ENCODE data around the gene DSE.
A peak's percentile ranks its signal among the peaks of the same experiment; 100 is the strongest.

DSE gene

GRCh38 chr6:116369964-116370759 is 585 bp upstream of the DSE start:
- POLR2A ChIA-PET: interaction anchor here (1.4 to 2.1 kb wide), 4 partner anchors 17 to 90 kb away, joined by 3 to 7 read pairs (median 4); partner anchors contain the start of gene TSPYL1

GRCh38 chr6:116371120-116371917 is 572 bp downstream of the DSE start:
- WGBS (ENCODE audit: insufficient coverage): 0% methylated on average over 50 of the region's 75 CpGs
- DNase-seq: peak; percentile 48 to 69 (median 63)
- Histone ChIP-seq H3K4me3 (ENCODE audit: control insufficient read depth in 1 of 7, extremely low read depth in 1 of 7, insufficient read depth in 4 of 7, low read depth in 2 of 7, low read length in 6 of 7) (peak overlapping the region; percentile 74 to 88 (median 84)), H3K36me3 (ENCODE audit: control insufficient read depth in 4 of 4, insufficient read depth in 4 of 4, low read length in 3 of 4) (no peaks in the 10 kb centered on the region), H3K27ac (ENCODE audit: insufficient read depth in 1 of 2, low read depth in 1 of 2, low read length in 2 of 2, poor library complexity in 1 of 2, severe bottlenecking in 2 of 2) (peak overlapping the region in 1 of 2 experiments; percentile 49), H3K27me3 (replicated peaks in 2 of 5; ENCODE audit: control insufficient read depth in 4 of 5, insufficient read depth in 5 of 5, low read length in 4 of 5) (no peaks in the 10 kb centered on the region), H3K9me3 (ENCODE audit: control extremely low read depth in 1 of 5, control insufficient read depth in 4 of 5, insufficient read depth in 2 of 5, low read depth in 1 of 5, low read length in 4 of 5) (no peaks in the 10 kb centered on the region), H3K4me1 (ENCODE audit: control extremely low read depth in 1 of 4, control insufficient read depth in 4 of 4, insufficient read depth in 4 of 4, low read length in 3 of 4) (peaks cover 7 to 37% (median 14%) of the 10 kb centered on the region in 4 experiments)
- ChIA-PET CTCF (interaction anchor here (0.9 to 2.1 kb wide), 7 partner anchors 10 to 84 kb away, joined by 3 to 9 read pairs (median 4); no protein-coding TSS in a partner anchor), POLR2A (interaction anchor here (0.6 to 2.1 kb wide), 4 partner anchors 15 to 92 kb away, joined by 3 to 7 read pairs (median 4); partner anchors contain the start of gene TSPYL1)

More at GRCh38 chr6:116369964-116370759, 585 bp upstream of the DSE start:
- Histone ChIP-seq H3K4me3 (ENCODE audit: control insufficient read depth in 1 of 7, extremely low read depth in 1 of 7, insufficient read depth in 4 of 7, low read depth in 2 of 7, low read length in 6 of 7) (peak overlapping the region; percentile 74 to 88 (median 84)), H3K27ac (ENCODE audit: insufficient read depth in 1 of 2, low read depth in 1 of 2, low read length in 2 of 2, poor library complexity in 1 of 2, severe bottlenecking in 2 of 2) (peak overlapping the region in 1 of 2 experiments; percentile 54), H3K27me3 (replicated peaks in 2 of 5; ENCODE audit: control insufficient read depth in 4 of 5, insufficient read depth in 5 of 5, low read length in 4 of 5) (no peaks in the 10 kb centered on the region), H3K4me1 (ENCODE audit: control extremely low read depth in 1 of 4, control insufficient read depth in 4 of 4, insufficient read depth in 4 of 4, low read length in 3 of 4) (peaks cover 7 to 37% (median 14%) of the 10 kb centered on the region in 4 experiments), H3K36me3 (ENCODE audit: control insufficient read depth in 4 of 4, insufficient read depth in 4 of 4, low read length in 3 of 4) (no peaks in the 10 kb centered on the region), H3K9me3 (ENCODE audit: control extremely low read depth in 1 of 5, control insufficient read depth in 4 of 5, insufficient read depth in 2 of 5, low read depth in 1 of 5, low read length in 4 of 5) (no peaks in the 10 kb centered on the region)
- 0% methylated on average over 20 of the region's 29 CpGs for WGBS (ENCODE audit: insufficient coverage)
- CTCF ChIA-PET: interaction anchor here (1.6 to 2.1 kb wide), 3 partner anchors 19 to 57 kb away, joined by 4 to 9 read pairs (median 8); no protein-coding TSS in a partner anchor
- DNase-seq: no peak

GRCh38 chr6:116371918-116372209 is 1.1 kb downstream of the DSE start:
- Histone ChIP-seq H3K27me3 (replicated peaks in 2 of 5; ENCODE audit: control insufficient read depth in 4 of 5, insufficient read depth in 5 of 5, low read length in 4 of 5) (no peaks in the 10 kb centered on the region), H3K36me3 (ENCODE audit: control insufficient read depth in 4 of 4, insufficient read depth in 4 of 4, low read length in 3 of 4) (no peaks in the 10 kb centered on the region), H3K27ac (ENCODE audit: insufficient read depth in 1 of 2, low read depth in 1 of 2, low read length in 2 of 2, poor library complexity in 1 of 2, severe bottlenecking in 2 of 2) (no peak overlapping the region), H3K4me3 (ENCODE audit: control insufficient read depth in 1 of 7, extremely low read depth in 1 of 7, insufficient read depth in 4 of 7, low read depth in 2 of 7, low read length in 6 of 7) (peak overlapping the region; percentile 74 to 88 (median 84)), H3K4me1 (ENCODE audit: control extremely low read depth in 1 of 4, control insufficient read depth in 4 of 4, insufficient read depth in 4 of 4, low read length in 3 of 4) (peaks cover 7 to 36% (median 14%) of the 10 kb centered on the region in 4 experiments), H3K9me3 (ENCODE audit: control extremely low read depth in 1 of 5, control insufficient read depth in 4 of 5, insufficient read depth in 2 of 5, low read depth in 1 of 5, low read length in 4 of 5) (no peaks in the 10 kb centered on the region)
- 51% methylated on average over 2 of the region's 8 CpGs for WGBS (ENCODE audit: insufficient coverage)
- ChIA-PET POLR2A (interaction anchor here (1.8 to 2.1 kb wide), 2 partner anchors 17 to 92 kb away, joined by 4 to 7 read pairs; partner anchors contain the start of gene TSPYL1), CTCF (interaction anchor here (0.9 to 2.1 kb wide), 6 partner anchors 11 to 84 kb away, joined by 3 to 9 read pairs (median 4); no protein-coding TSS in a partner anchor)
- DNase-seq: no peak

- DNase-seq: no peak
- Histone ChIP-seq H3K36me3 (ENCODE audit: control insufficient read depth in 4 of 4, insufficient read depth in 4 of 4, low read length in 3 of 4) (no peaks in the 10 kb centered on the region), H3K9me3 (ENCODE audit: control extremely low read depth in 1 of 5, control insufficient read depth in 4 of 5, insufficient read depth in 2 of 5, low read depth in 1 of 5, low read length in 4 of 5) (no peaks in the 10 kb centered on the region), H3K4me1 (ENCODE audit: control extremely low read depth in 1 of 4, control insufficient read depth in 4 of 4, insufficient read depth in 4 of 4, low read length in 3 of 4) (peaks cover 7 to 24% (median 14%) of the 10 kb centered on the region in 4 experiments), H3K27ac (ENCODE audit: insufficient read depth in 1 of 2, low read depth in 1 of 2, low read length in 2 of 2, poor library complexity in 1 of 2, severe bottlenecking in 2 of 2) (no peak overlapping the region), H3K4me3 (ENCODE audit: control insufficient read depth in 1 of 7, extremely low read depth in 1 of 7, insufficient read depth in 4 of 7, low read depth in 2 of 7, low read length in 6 of 7) (no peak overlapping the region), H3K27me3 (replicated peaks in 2 of 5; ENCODE audit: control insufficient read depth in 4 of 5, insufficient read depth in 5 of 5, low read length in 4 of 5) (no peaks in the 10 kb centered on the region)
- WGBS (ENCODE audit: insufficient coverage): 97% methylated on average over 6 of the region's 6 CpGs
- POLR2A ChIA-PET: interaction anchor here (1.0 kb wide), 1 partner anchor 22 kb away, joined by 3 read pairs; no protein-coding TSS in a partner anchor
- CTCF ChIA-PET: interaction anchor here (1.0 to 1.3 kb wide), 3 partner anchors 16 to 86 kb away, joined by 3 read pairs; no protein-coding TSS in a partner anchor
Observed at GRCh38 chr6:116373300-116373699, 2.6 kb downstream of the DSE start.

GRCh38 chr6:116373940-116374339 is 3.2 kb downstream of the DSE start:
- Histone ChIP-seq H3K9me3 (ENCODE audit: control extremely low read depth in 1 of 5, control insufficient read depth in 4 of 5, insufficient read depth in 2 of 5, low read depth in 1 of 5, low read length in 4 of 5) (no peaks in the 10 kb centered on the region), H3K27ac (ENCODE audit: insufficient read depth in 1 of 2, low read depth in 1 of 2, low read length in 2 of 2, poor library complexity in 1 of 2, severe bottlenecking in 2 of 2) (no peak overlapping the region), H3K4me3 (ENCODE audit: control insufficient read depth in 1 of 7, extremely low read depth in 1 of 7, insufficient read depth in 4 of 7, low read depth in 2 of 7, low read length in 6 of 7) (no peak overlapping the region), H3K36me3 (ENCODE audit: control insufficient read depth in 4 of 4, insufficient read depth in 4 of 4, low read length in 3 of 4) (no peaks in the 10 kb centered on the region), H3K27me3 (replicated peaks in 2 of 5; ENCODE audit: control insufficient read depth in 4 of 5, insufficient read depth in 5 of 5, low read length in 4 of 5) (no peaks in the 10 kb centered on the region), H3K4me1 (ENCODE audit: control extremely low read depth in 1 of 4, control insufficient read depth in 4 of 4, insufficient read depth in 4 of 4, low read length in 3 of 4) (peaks cover 7 to 22% (median 14%) of the 10 kb centered on the region in 4 experiments)
- ChIA-PET POLR2A (interaction anchor here (1.0 kb wide), 1 partner anchor 21 kb away, joined by 3 read pairs; no protein-coding TSS in a partner anchor), CTCF (interaction anchor here (1.0 to 1.3 kb wide), 2 partner anchors 16 to 36 kb away, joined by 3 read pairs; no protein-coding TSS in a partner anchor)
- no CpG with 5 or more reads among the region's 1 CpG for WGBS (ENCODE audit: insufficient coverage)
- no peak for DNase-seq

GRCh38 chr6:116374586-116374985 is 3.8 kb downstream of the DSE start:
- Histone ChIP-seq H3K27me3 (replicated peaks in 2 of 5; ENCODE audit: control insufficient read depth in 4 of 5, insufficient read depth in 5 of 5, low read length in 4 of 5) (no peaks in the 10 kb centered on the region), H3K9me3 (ENCODE audit: control extremely low read depth in 1 of 5, control insufficient read depth in 4 of 5, insufficient read depth in 2 of 5, low read depth in 1 of 5, low read length in 4 of 5) (no peaks in the 10 kb centered on the region), H3K36me3 (ENCODE audit: control insufficient read depth in 4 of 4, insufficient read depth in 4 of 4, low read length in 3 of 4) (no peaks in the 10 kb centered on the region), H3K4me1 (ENCODE audit: control extremely low read depth in 1 of 4, control insufficient read depth in 4 of 4, insufficient read depth in 4 of 4, low read length in 3 of 4) (peaks cover 4 to 16% (median 10%) of the 10 kb centered on the region in 4 experiments), H3K4me3 (ENCODE audit: control insufficient read depth in 1 of 7, extremely low read depth in 1 of 7, insufficient read depth in 4 of 7, low read depth in 2 of 7, low read length in 6 of 7) (no peak overlapping the region), H3K27ac (ENCODE audit: insufficient read depth in 1 of 2, low read depth in 1 of 2, low read length in 2 of 2, poor library complexity in 1 of 2, severe bottlenecking in 2 of 2) (no peak overlapping the region)
- WGBS (ENCODE audit: insufficient coverage): 100% methylated on average over 4 of the region's 5 CpGs
- no peak for DNase-seq
- POLR2A ChIA-PET: no interaction called here
- CTCF ChIA-PET: interaction anchor here (1.3 kb wide), 1 partner anchor 37 kb away, joined by 3 read pairs; no protein-coding TSS in a partner anchor

All from common myeloid progenitor, CD34-positive (primary cell).